SK-N-SH (cell line): ENCODE data around the gene PSMG4. TPM values are rescaled to one million over a fixed set of nuclear protein-coding genes. Genes with fewer than 3 reads are reported as not detected.

ENCODE experiments used
- CTCF ChIA-PET: fragments of 300-600, 350-600 bp; formaldehyde crosslinking; extraction: SDS; loops from one replicate; lab custom pipeline; 2021; lab: Yijun Ruan, JAX
- POLR2A ChIA-PET: fragments of 350-600 bp; sonication (Branson Sonifier 250); formaldehyde crosslinking; extraction: SDS; loops from one replicate; lab custom pipeline; 2020; ENCODE audit warnings: antibody characterized with exemption, inconsistent platforms; lab: Yijun Ruan, JAX
- DNase-seq: peaks from one replicate; pipeline ENCODE4 v3.0.0; 2012
- H2AFZ ChIP-seq: fragments of 200-600 bp; sonication (generic); 2 replicates; pipeline ENCODE4 v1.8.1; 2016; ENCODE audit warnings: antibody characterized with exemption, mild to moderate bottlenecking, low read depth
- H3F3A ChIP-seq: fragments of 200-600 bp; sonication (generic); replicated peaks from 2 replicates; pipeline ENCODE3; 2016; ENCODE audit warnings: antibody characterized with exemption, mild to moderate bottlenecking; ENCODE audit not compliant: insufficient read depth
- H3K27ac ChIP-seq, 2 experiments: fragments of 200-500 bp in 1 of 2; fragments of 200-600 bp in 1 of 2; sonication (Bioruptor generic) in 1 of 2; sonication (generic), shearing (Covaris generic) in 1 of 2; 2 replicates each; pipeline versions ENCODE4 v1.5.1 to v1.6.1; 2014 to 2016; ENCODE audit warnings: low read depth in 2 of 2, inconsistent platforms in 1 of 2, low read length in 1 of 2, mild to moderate bottlenecking in 1 of 2, mixed read lengths in 1 of 2
- H3K27me3 ChIP-seq: fragments of 200-600 bp; sonication (generic), shearing (Covaris generic); 2 replicates; pipeline ENCODE4 v1.6.1; 2016; ENCODE audit warnings: mixed run types; ENCODE audit not compliant: insufficient read depth
- H3K36me3 ChIP-seq, 2 experiments: fragments of 200-500 bp in 1 of 2; fragments of 200-600 bp in 1 of 2; sonication (Bioruptor generic) in 1 of 2; sonication (generic) in 1 of 2; replicated peaks in 1 of 2; 2 replicates each; pipeline versions ENCODE3 to v1.5.1; 2014 to 2016; ENCODE audit warnings: low read length in 1 of 2, mild to moderate bottlenecking in 1 of 2; ENCODE audit not compliant: insufficient read depth in 2 of 2, control insufficient read depth in 1 of 2
- H3K4me1 ChIP-seq, 2 experiments: fragments of 200-500 bp in 1 of 2; fragments of 200-600 bp in 1 of 2; sonication (Bioruptor generic) in 1 of 2; sonication (generic), shearing (Covaris generic) in 1 of 2; 2 replicates each; pipeline versions ENCODE4 v1.5.1 to v1.6.1; 2014 to 2016; ENCODE audit warnings: low read depth in 1 of 2, low read length in 1 of 2, mixed run types in 1 of 2; ENCODE audit not compliant: insufficient read depth in 2 of 2, control insufficient read depth in 1 of 2
- H3K4me2 ChIP-seq: fragments of 200-600 bp; sonication (generic), shearing (Covaris generic); 2 replicates; pipeline ENCODE4 v1.6.1; 2017; ENCODE audit warnings: mixed run types
- H3K4me3 ChIP-seq, 2 experiments: fragments of 200-500 bp in 1 of 2; fragments of 200-600 bp in 1 of 2; sonication (Bioruptor generic) in 1 of 2; sonication (generic), shearing (Covaris generic) in 1 of 2; 2 replicates each; pipeline versions ENCODE4 v1.5.1 to v1.8.1; 2014 to 2016; ENCODE audit warnings: low read depth in 2 of 2, inconsistent platforms in 1 of 2, low read length in 1 of 2, mild to moderate bottlenecking in 1 of 2, mixed read lengths in 1 of 2, moderate library complexity in 1 of 2
- H3K79me2 ChIP-seq: fragments of 200-600 bp; sonication (generic); 2 replicates; pipeline ENCODE4 v1.8.1; 2017; ENCODE audit warnings: mild to moderate bottlenecking; ENCODE audit not compliant: insufficient read depth
- H3K9ac ChIP-seq: fragments of 200-600 bp; sonication (generic); 2 replicates; pipeline ENCODE4 v1.6.1; 2017; ENCODE audit warnings: mixed run types
- H3K9me2 ChIP-seq: fragments of 200-600 bp; sonication (generic); 2 replicates; pipeline ENCODE4 v1.6.1; 2017; ENCODE audit warnings: mixed run types
- H3K9me3 ChIP-seq: fragments of 200-600 bp; sonication (generic); 2 replicates; pipeline ENCODE4 v1.6.1; 2017; ENCODE audit warnings: mixed run types, mild to moderate bottlenecking, moderate library complexity
- H4K20me1 ChIP-seq: fragments of 200-600 bp; sonication (generic); 2 replicates; pipeline ENCODE4 v1.6.1; 2017; ENCODE audit warnings: mild to moderate bottlenecking, mixed run types; ENCODE audit not compliant: insufficient read depth
- EP300 ChIP-seq, 2 experiments: IDR thresholded peaks; 2 replicates each; pipeline versions ENCODE4 v1.4.0 to v1.6.1; 2012; ENCODE audit warnings: borderline replicate concordance in 1 of 2, low read depth in 1 of 2, low read length in 1 of 2
- EZH2phosphoT487 ChIP-seq: fragments of 200-600 bp; sonication (generic); IDR thresholded peaks from 2 replicates; pipeline ENCODE4 v1.6.1; 2017; ENCODE audit warnings: low read depth, mixed run types, mild to moderate bottlenecking, antibody characterized with exemption, moderate library complexity, borderline replicate concordance
- FOXJ3 ChIP-seq: sonication (generic); formaldehyde crosslinking; IDR thresholded peaks from 2 replicates; pipeline ENCODE4 v1.5.1; 2020; ENCODE audit warnings: mild to moderate bottlenecking, missing genetic modification reagents
- GABPA ChIP-seq: IDR thresholded peaks from 2 replicates; pipeline ENCODE4 v1.4.0; 2012; ENCODE audit warnings: low read depth, mild to moderate bottlenecking
- TAF1 ChIP-seq: IDR thresholded peaks from 2 replicates; pipeline ENCODE4 v1.6.1; 2012; ENCODE audit warnings: low read depth, mild to moderate bottlenecking, low read length, moderate library complexity, borderline replicate concordance
- TCF12 ChIP-seq: IDR thresholded peaks from 2 replicates; pipeline ENCODE4 v1.4.0; 2012
- TEAD4 ChIP-seq: IDR thresholded peaks from 2 replicates; pipeline ENCODE4 v1.4.0; 2012; ENCODE audit warnings: mild to moderate bottlenecking, borderline replicate concordance; ENCODE audit not compliant: insufficient read depth
- USF1 ChIP-seq: IDR thresholded peaks from 2 replicates; pipeline ENCODE4 v1.4.0; 2012; ENCODE audit warnings: low read depth, borderline replicate concordance
- WGBS: methylation state at CpG from one replicate; pipeline ENCODE4 v1.1.6; 2017; ENCODE audit warnings: low lambda C conversion rate; 5-methylcytosine and 5-hydroxymethylcytosine counted together
- polyA plus RNA-seq, 3 experiments: library from polyadenylated mRNA; depleted of rRNA; stranded (reverse); fragments of >200 nt; gene quantifications; 2 replicates each; pipeline ENCODE4 v1.2.3, GENCODE V29; 2012

PSMG4 gene
- polyA plus RNA-seq, 1 of the 3 experiments (the other 2 are of a cell fraction) = 61.3 TPM

- no peak for TF ChIP-seq TEAD4
- no peak for TF ChIP-seq GABPA
- TF ChIP-seq TAF1 = no peak
- no peak for TF ChIP-seq FOXJ3
- no peak for TF ChIP-seq TCF12
- no peaks in the 10 kb centered on the region for H3K27me3 ChIP-seq
- H2AFZ ChIP-seq = no peak overlapping the region
- no peaks in the 10 kb centered on the region for H3F3A ChIP-seq
- DNase-seq = no peak
- no peaks in the 10 kb centered on the region for H3K9me2 ChIP-seq
- CTCF ChIA-PET = interaction anchor here (0.8 to 2.8 kb wide), 4 partner anchors 8 to 461 kb away, joined by 4 to 13 read pairs (median 8); no protein-coding TSS in a partner anchor
- no peak overlapping the region for H3K9ac ChIP-seq
- H3K27ac ChIP-seq = no peak overlapping the region
- peaks cover 0 to 7% of the 10 kb centered on the region in 2 experiments; a peak in 1 of 4 replicates for H3K4me1 ChIP-seq
- H3K79me2 ChIP-seq = peaks cover 4% of the 10 kb centered on the region; the same call in 1 of the 2 replicates
- H3K4me3 ChIP-seq = no peak overlapping the region
- peaks cover 5 to 56% of the 10 kb centered on the region in 2 experiments for H3K36me3 ChIP-seq
- H3K9me3 ChIP-seq = no peaks in the 10 kb centered on the region
- POLR2A ChIA-PET = no interaction called here
- WGBS = 95% methylated on average over 10 of the region's 13 CpGs
- H3K4me2 ChIP-seq = no peak overlapping the region
- H4K20me1 ChIP-seq = no peaks in the 10 kb centered on the region
These were observed 13.0 kb downstream of the PSMG4 start for GRCh38 chr6:3271756-3272155.

- Histone ChIP-seq H2AFZ (no peak overlapping the region), H3K9ac (no peak overlapping the region), H3K36me3 (peaks cover 5 to 48% of the 10 kb centered on the region in 2 experiments), H3K9me2 (no peaks in the 10 kb centered on the region), H3K79me2 (0 out of 2 replicates have a peak, but pooled peaks cover 4% of the 10 kb centered on the region), H3K4me1 (peaks cover 0 to 14% of the 10 kb centered on the region in 2 experiments; a peak in 1 of 4 replicates), H4K20me1 (no peaks in the 10 kb centered on the region), H3K4me2 (no peak overlapping the region), H3K27ac (no peak overlapping the region)
- WGBS = 90% methylated on average over 22 of the region's 32 CpGs
- ChIA-PET POLR2A (interaction anchor here (0.9 kb wide), 1 partner anchor 11 kb away, joined by 4 read pairs; no protein-coding TSS in a partner anchor), CTCF (interaction anchor here (1.1 to 2.8 kb wide), 3 partner anchors 13 to 883 kb away, joined by 3 to 13 read pairs (median 5); no protein-coding TSS in a partner anchor)
- TF ChIP-seq TEAD4 (no peak), EP300 (IDR thresholded peaks at IDR 0.05; ENCODE audit: borderline replicate concordance in 1 of 2, low read depth in 1 of 2, low read length in 1 of 2) (no peak), FOXJ3 (no peak), USF1 (no peak), EZH2phosphoT487 (no peak)
- TF ChIP-seq, all 33 proteins: peak for 0
- no peak for DNase-seq
- Histone ChIP-seq H3F3A (no peaks in the 10 kb centered on the region), H3K9me3 (no peaks in the 10 kb centered on the region), H3K27me3 (no peaks in the 10 kb centered on the region), H3K4me3 (no peak overlapping the region)
These were observed 14.3 kb downstream of the PSMG4 start for GRCh38 chr6:3272911-3273547.
